WTC11 (cell line): Measurements from ENCODE around the gene PITPNC1. TPM values are rescaled to one million over a fixed set of nuclear protein-coding genes. Genes with fewer than 3 reads are reported as not detected.

Experiments used
- ATAC-seq: fragments of 200-7000 bp; cut with Tn5 transposase; 2 replicates; pipeline ENCODE4 v1.10.0; 2021; ENCODE audit warnings: mild to moderate bottlenecking, moderate library complexity
- CTCF ChIA-PET: fragments of 300-600 bp; sonication (Branson Sonifier 250); formaldehyde crosslinking; loops from one replicate; lab custom pipeline; 2021; ENCODE audit warnings: antibody characterized with exemption; lab: Charles Lee
- POLR2A ChIA-PET: fragments of 350-600 bp; sonication (Branson Sonifier 250); formaldehyde crosslinking; loops from one replicate; lab custom pipeline; 2021; ENCODE audit warnings: antibody characterized with exemption; lab: Charles Lee
- DNase-seq: peaks from one replicate; pipeline ENCODE4 v3.0.0; 2021; ENCODE audit warnings: low spot score
- H3K27ac Mint-ChIP-seq: 2 replicates; pipeline ENCODE4 v1.8.0; 2021; ENCODE audit warnings: mixed read lengths
- H3K27me3 Mint-ChIP-seq: 2 replicates; pipeline ENCODE4 v1.8.0; 2021; ENCODE audit warnings: low read depth, mild to moderate bottlenecking, moderate library complexity, mixed read lengths
- H3K36me3 Mint-ChIP-seq: 2 replicates; pipeline ENCODE4 v1.8.0; 2021; ENCODE audit warnings: mixed read lengths
- H3K4me1 Mint-ChIP-seq: 2 replicates; pipeline ENCODE4 v1.8.0; 2022; ENCODE audit warnings: mixed read lengths
- H3K4me3 Mint-ChIP-seq: 2 replicates; pipeline ENCODE4 v1.8.0; 2021; ENCODE audit warnings: mild to moderate bottlenecking, moderate library complexity, mixed read lengths
- H3K9me3 Mint-ChIP-seq: 2 replicates; pipeline ENCODE4 v1.8.0; 2021; ENCODE audit warnings: mixed read lengths
- ATF1 ChIP-seq: sonication (generic); formaldehyde crosslinking; IDR thresholded peaks from 2 replicates; pipeline ENCODE4 v1.8.1; 2023; ENCODE audit warnings: mild to moderate bottlenecking, moderate library complexity, missing genetic modification reagents
- CREM ChIP-seq: sonication (generic); formaldehyde crosslinking; IDR thresholded peaks from 2 replicates; pipeline ENCODE4 v1.8.1; 2022; ENCODE audit warnings: mild to moderate bottlenecking, missing genetic modification reagents, moderate library complexity
- ESRRA ChIP-seq: sonication (generic); formaldehyde crosslinking; IDR thresholded peaks from 2 replicates; pipeline ENCODE4 v1.8.1; 2022; ENCODE audit warnings: mild to moderate bottlenecking, missing genetic modification reagents, borderline replicate concordance
- FOXJ3 ChIP-seq: sonication (generic); formaldehyde crosslinking; IDR thresholded peaks from 2 replicates; pipeline ENCODE4 v1.9.0; 2021; ENCODE audit warnings: missing genetic modification reagents, mild to moderate bottlenecking, borderline replicate concordance
- FOXK1 ChIP-seq: sonication (generic); formaldehyde crosslinking; IDR thresholded peaks from 2 replicates; pipeline ENCODE4 v1.8.0; 2022; ENCODE audit warnings: mild to moderate bottlenecking, moderate library complexity, missing genetic modification reagents
- FOXP1 ChIP-seq: sonication (generic); formaldehyde crosslinking; IDR thresholded peaks from 2 replicates; pipeline ENCODE4 v1.8.0; 2022; ENCODE audit warnings: missing genetic modification reagents, mild to moderate bottlenecking, moderate library complexity, borderline replicate concordance
- MXD4 ChIP-seq: fragments of 250-450 bp; sonication (Bioruptor Pico); IDR thresholded peaks from 2 replicates; pipeline ENCODE4 v1.8.0; 2021; ENCODE audit warnings: mild to moderate bottlenecking, moderate library complexity, borderline replicate concordance
- NFATC4 ChIP-seq: fragments of 250-450 bp; sonication (Bioruptor Pico); IDR thresholded peaks from 2 replicates; pipeline ENCODE4 v1.9.0; 2021; ENCODE audit warnings: mild to moderate bottlenecking
- NR2C2 ChIP-seq: sonication (generic); formaldehyde crosslinking; IDR thresholded peaks from 2 replicates; pipeline ENCODE4 v1.8.0; 2022; ENCODE audit warnings: mild to moderate bottlenecking, missing genetic modification reagents
- TEAD1 ChIP-seq: sonication (generic); formaldehyde crosslinking; IDR thresholded peaks from 2 replicates; pipeline ENCODE4 v1.8.0; 2022; ENCODE audit warnings: mild to moderate bottlenecking, missing genetic modification reagents
- TP53 ChIP-seq: sonication (generic); formaldehyde crosslinking; IDR thresholded peaks from 2 replicates; pipeline ENCODE4 v1.8.1; 2023; ENCODE audit warnings: mild to moderate bottlenecking, missing genetic modification reagents
- ZNF121 ChIP-seq: sonication (generic); formaldehyde crosslinking; IDR thresholded peaks from 2 replicates; pipeline ENCODE4 v1.8.0; 2023; ENCODE audit warnings: missing genetic modification reagents
- ZNF219 ChIP-seq: sonication (generic); formaldehyde crosslinking; IDR thresholded peaks from 2 replicates; pipeline ENCODE4 v1.8.0; 2023; ENCODE audit warnings: missing genetic modification reagents, mild to moderate bottlenecking, borderline replicate concordance
- ZNF232 ChIP-seq: sonication (generic); formaldehyde crosslinking; IDR thresholded peaks from 2 replicates; pipeline ENCODE4 v1.8.0; 2022; ENCODE audit warnings: mild to moderate bottlenecking, missing genetic modification reagents
- ZNF263 ChIP-seq: sonication (generic); formaldehyde crosslinking; IDR thresholded peaks from 2 replicates; pipeline ENCODE4 v1.8.1; 2022; ENCODE audit warnings: low read depth, mild to moderate bottlenecking, moderate library complexity, missing genetic modification reagents
- ZNF317 ChIP-seq: sonication (generic); formaldehyde crosslinking; IDR thresholded peaks from 2 replicates; pipeline ENCODE4 v1.8.1; 2023; ENCODE audit warnings: low read depth, mild to moderate bottlenecking, moderate library complexity, missing genetic modification reagents, borderline replicate concordance
- total RNA-seq: library from RNA; stranded (reverse); gene quantifications from 3 replicates; pipeline ENCODE4 v1.2.3, GENCODE V29; 2021
- TF ChIP-seq, protein P1 (sequence below): sonication (generic); formaldehyde crosslinking; IDR thresholded peaks from 2 replicates; pipeline ENCODE4 v1.8.0; 2022; ENCODE audit warnings: missing genetic modification reagents
- TF ChIP-seq, protein P2 (sequence below): sonication (generic); formaldehyde crosslinking; IDR thresholded peaks from 2 replicates; pipeline ENCODE4 v1.8.1; 2023; ENCODE audit warnings: mild to moderate bottlenecking, missing genetic modification reagents, moderate library complexity
- TF ChIP-seq, protein P3 (sequence below): fragments of 250-450 bp; sonication (Bioruptor Pico); IDR thresholded peaks from 2 replicates; pipeline ENCODE4 v1.9.0; 2021; ENCODE audit warnings: mild to moderate bottlenecking
- TF ChIP-seq, protein P4 (sequence below): sonication (generic); formaldehyde crosslinking; IDR thresholded peaks from 2 replicates; pipeline ENCODE4 v1.8.0; 2022; ENCODE audit warnings: mild to moderate bottlenecking, missing genetic modification reagents
- TF ChIP-seq, protein P5 (sequence below): sonication (generic); formaldehyde crosslinking; IDR thresholded peaks from 2 replicates; pipeline ENCODE4 v1.8.0; 2023; ENCODE audit warnings: mild to moderate bottlenecking, missing genetic modification reagents
- TF ChIP-seq, protein P6 (sequence below): sonication (generic); formaldehyde crosslinking; IDR thresholded peaks from 2 replicates; pipeline ENCODE4 v1.8.0; 2023; ENCODE audit warnings: missing genetic modification reagents
- TF ChIP-seq, protein P7 (sequence below): fragments of 200-600 bp; IDR thresholded peaks from 2 replicates; pipeline ENCODE4 v1.8.0; 2022; ENCODE audit warnings: antibody characterized with exemption
- TF ChIP-seq, protein P8 (sequence below): sonication (generic); formaldehyde crosslinking; IDR thresholded peaks from 2 replicates; pipeline ENCODE4 v1.8.1; 2023; ENCODE audit warnings: mild to moderate bottlenecking, missing genetic modification reagents

PITPNC1 gene
- total RNA-seq, 1 experiment from 2014 or later, result 39.8 TPM

DNA sequence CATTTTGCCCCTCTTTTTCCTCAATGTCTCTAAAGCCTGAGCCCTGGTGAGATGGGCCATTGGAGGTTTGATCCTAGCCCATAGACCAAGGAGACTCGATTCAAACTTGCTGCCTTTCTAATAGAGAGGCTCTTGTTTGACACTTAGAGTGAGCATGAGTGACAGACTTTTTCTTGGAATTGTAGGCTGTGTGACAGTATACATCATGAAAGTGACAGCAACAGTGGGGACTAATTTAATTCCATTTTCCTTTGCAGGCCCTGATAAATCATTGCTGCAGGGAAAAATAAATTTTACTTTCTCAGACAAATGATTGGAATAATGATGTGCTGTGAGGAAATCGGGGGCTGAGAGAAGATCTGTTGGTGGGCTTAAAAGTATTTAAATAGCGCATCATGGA is 171.6 kb downstream of the PITPNC1 start:
- ATAC-seq, result no peak
- Mint-ChIP-seq H3K27me3 (no peaks in the 10 kb centered on the region), H3K27ac (no peak overlapping the region)
- TF ChIP-seq, protein P1, sequence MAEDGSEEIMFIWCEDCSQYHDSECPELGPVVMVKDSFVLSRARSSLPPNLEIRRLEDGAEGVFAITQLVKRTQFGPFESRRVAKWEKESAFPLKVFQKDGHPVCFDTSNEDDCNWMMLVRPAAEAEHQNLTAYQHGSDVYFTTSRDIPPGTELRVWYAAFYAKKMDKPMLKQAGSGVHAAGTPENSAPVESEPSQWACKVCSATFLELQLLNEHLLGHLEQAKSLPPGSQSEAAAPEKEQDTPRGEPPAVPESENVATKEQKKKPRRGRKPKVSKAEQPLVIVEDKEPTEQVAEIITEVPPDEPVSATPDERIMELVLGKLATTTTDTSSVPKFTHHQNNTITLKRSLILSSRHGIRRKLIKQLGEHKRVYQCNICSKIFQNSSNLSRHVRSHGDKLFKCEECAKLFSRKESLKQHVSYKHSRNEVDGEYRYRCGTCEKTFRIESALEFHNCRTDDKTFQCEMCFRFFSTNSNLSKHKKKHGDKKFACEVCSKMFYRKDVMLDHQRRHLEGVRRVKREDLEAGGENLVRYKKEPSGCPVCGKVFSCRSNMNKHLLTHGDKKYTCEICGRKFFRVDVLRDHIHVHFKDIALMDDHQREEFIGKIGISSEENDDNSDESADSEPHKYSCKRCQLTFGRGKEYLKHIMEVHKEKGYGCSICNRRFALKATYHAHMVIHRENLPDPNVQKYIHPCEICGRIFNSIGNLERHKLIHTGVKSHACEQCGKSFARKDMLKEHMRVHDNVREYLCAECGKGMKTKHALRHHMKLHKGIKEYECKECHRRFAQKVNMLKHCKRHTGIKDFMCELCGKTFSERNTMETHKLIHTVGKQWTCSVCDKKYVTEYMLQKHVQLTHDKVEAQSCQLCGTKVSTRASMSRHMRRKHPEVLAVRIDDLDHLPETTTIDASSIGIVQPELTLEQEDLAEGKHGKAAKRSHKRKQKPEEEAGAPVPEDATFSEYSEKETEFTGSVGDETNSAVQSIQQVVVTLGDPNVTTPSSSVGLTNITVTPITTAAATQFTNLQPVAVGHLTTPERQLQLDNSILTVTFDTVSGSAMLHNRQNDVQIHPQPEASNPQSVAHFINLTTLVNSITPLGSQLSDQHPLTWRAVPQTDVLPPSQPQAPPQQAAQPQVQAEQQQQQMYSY, result no peak
- no peak for TF ChIP-seq ZNF232 (CRISPR knock-in tag)
- no peak for TF ChIP-seq TP53 (CRISPR knock-in tag)
- no peak for TF ChIP-seq ZNF263 (CRISPR knock-in tag)
- TF ChIP-seq, protein P2, sequence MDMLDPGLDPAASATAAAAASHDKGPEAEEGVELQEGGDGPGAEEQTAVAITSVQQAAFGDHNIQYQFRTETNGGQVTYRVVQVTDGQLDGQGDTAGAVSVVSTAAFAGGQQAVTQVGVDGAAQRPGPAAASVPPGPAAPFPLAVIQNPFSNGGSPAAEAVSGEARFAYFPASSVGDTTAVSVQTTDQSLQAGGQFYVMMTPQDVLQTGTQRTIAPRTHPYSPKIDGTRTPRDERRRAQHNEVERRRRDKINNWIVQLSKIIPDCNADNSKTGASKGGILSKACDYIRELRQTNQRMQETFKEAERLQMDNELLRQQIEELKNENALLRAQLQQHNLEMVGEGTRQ (CRISPR knock-in tag), result no peak
- no peak for TF ChIP-seq NFATC4 (CRISPR knock-in tag)
- no peak for TF ChIP-seq ESRRA
- no peak for TF ChIP-seq CREM
- TF ChIP-seq ZNF317, result no peak
- TF ChIP-seq, protein P3, sequence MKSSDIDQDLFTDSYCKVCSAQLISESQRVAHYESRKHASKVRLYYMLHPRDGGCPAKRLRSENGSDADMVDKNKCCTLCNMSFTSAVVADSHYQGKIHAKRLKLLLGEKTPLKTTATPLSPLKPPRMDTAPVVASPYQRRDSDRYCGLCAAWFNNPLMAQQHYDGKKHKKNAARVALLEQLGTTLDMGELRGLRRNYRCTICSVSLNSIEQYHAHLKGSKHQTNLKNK (CRISPR knock-in tag), result no peak
- TF ChIP-seq, all 79 proteins: peak for 0
- Mint-ChIP-seq H3K36me3 (no peaks in the 10 kb centered on the region), H3K4me3 (no peak overlapping the region), H3K4me1 (peaks cover 25% of the 10 kb centered on the region), H3K9me3 (no peaks in the 10 kb centered on the region)
- DNase-seq, result no peak
- ChIA-PET CTCF (interaction anchor here (2.9 kb wide), 1 partner anchor 11 kb away, joined by 9 read pairs; no protein-coding TSS in a partner anchor), POLR2A (no interaction called here)

DNA sequence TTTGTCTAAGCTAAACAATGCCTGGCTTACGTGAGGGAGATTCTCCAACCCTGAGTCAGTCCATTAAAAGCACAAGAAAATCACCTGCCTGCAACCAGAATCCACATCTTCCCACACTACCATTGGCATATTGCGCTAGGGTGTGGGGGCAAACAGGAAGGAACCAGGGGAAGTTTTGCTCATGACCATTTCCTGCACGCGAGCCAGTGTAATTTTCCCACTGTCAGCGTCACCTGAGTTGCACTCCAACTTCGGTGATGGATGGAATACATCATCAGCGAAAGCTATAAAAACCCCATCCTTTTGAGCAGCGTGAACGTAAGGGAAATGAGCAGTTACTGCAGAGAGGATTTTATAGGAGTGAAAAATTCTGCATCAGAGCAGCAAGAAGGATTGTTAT is 172.7 kb downstream of the PITPNC1 start:
- peaks cover 25% of the 10 kb centered on the region for H3K4me1 Mint-ChIP-seq
- DNase-seq (no peak), ATAC-seq (no peak; the same call in 1 of the 2 replicates)
- CTCF ChIA-PET, result interaction anchor here (2.9 kb wide), 1 partner anchor 10 kb away, joined by 9 read pairs; no protein-coding TSS in a partner anchor
- POLR2A ChIA-PET, result no interaction called here
- no peak overlapping the region for H3K4me3 Mint-ChIP-seq
- no peaks in the 10 kb centered on the region for H3K36me3 Mint-ChIP-seq
- no peaks in the 10 kb centered on the region for H3K27me3 Mint-ChIP-seq
- H3K27ac Mint-ChIP-seq, result peak overlapping the region; percentile 75; the same call in 1 of the 2 replicates
- no peaks in the 10 kb centered on the region for H3K9me3 Mint-ChIP-seq
- TF ChIP-seq NR2C2 (CRISPR knock-in tag) (no peak), ZNF317 (no peak), FOXK1 (CRISPR knock-in tag) (no peak), ZNF219 (no peak), ATF1 (no peak), FOXP1 (CRISPR knock-in tag) (no peak), MXD4 (CRISPR knock-in tag) (no peak), TEAD1 (no peak), ZNF121 (CRISPR knock-in tag) (no peak), FOXJ3 (CRISPR knock-in tag) (no peak)
- TF ChIP-seq, protein P4, sequence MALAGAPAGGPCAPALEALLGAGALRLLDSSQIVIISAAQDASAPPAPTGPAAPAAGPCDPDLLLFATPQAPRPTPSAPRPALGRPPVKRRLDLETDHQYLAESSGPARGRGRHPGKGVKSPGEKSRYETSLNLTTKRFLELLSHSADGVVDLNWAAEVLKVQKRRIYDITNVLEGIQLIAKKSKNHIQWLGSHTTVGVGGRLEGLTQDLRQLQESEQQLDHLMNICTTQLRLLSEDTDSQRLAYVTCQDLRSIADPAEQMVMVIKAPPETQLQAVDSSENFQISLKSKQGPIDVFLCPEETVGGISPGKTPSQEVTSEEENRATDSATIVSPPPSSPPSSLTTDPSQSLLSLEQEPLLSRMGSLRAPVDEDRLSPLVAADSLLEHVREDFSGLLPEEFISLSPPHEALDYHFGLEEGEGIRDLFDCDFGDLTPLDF (CRISPR knock-in tag), result no peak
- TF ChIP-seq, protein P5, sequence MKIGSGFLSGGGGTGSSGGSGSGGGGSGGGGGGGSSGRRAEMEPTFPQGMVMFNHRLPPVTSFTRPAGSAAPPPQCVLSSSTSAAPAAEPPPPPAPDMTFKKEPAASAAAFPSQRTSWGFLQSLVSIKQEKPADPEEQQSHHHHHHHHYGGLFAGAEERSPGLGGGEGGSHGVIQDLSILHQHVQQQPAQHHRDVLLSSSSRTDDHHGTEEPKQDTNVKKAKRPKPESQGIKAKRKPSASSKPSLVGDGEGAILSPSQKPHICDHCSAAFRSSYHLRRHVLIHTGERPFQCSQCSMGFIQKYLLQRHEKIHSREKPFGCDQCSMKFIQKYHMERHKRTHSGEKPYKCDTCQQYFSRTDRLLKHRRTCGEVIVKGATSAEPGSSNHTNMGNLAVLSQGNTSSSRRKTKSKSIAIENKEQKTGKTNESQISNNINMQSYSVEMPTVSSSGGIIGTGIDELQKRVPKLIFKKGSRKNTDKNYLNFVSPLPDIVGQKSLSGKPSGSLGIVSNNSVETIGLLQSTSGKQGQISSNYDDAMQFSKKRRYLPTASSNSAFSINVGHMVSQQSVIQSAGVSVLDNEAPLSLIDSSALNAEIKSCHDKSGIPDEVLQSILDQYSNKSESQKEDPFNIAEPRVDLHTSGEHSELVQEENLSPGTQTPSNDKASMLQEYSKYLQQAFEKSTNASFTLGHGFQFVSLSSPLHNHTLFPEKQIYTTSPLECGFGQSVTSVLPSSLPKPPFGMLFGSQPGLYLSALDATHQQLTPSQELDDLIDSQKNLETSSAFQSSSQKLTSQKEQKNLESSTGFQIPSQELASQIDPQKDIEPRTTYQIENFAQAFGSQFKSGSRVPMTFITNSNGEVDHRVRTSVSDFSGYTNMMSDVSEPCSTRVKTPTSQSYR (CRISPR knock-in tag), result no peak
- TF ChIP-seq, protein P6, sequence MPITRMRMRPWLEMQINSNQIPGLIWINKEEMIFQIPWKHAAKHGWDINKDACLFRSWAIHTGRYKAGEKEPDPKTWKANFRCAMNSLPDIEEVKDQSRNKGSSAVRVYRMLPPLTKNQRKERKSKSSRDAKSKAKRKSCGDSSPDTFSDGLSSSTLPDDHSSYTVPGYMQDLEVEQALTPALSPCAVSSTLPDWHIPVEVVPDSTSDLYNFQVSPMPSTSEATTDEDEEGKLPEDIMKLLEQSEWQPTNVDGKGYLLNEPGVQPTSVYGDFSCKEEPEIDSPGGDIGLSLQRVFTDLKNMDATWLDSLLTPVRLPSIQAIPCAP (CRISPR knock-in tag), result no peak
- TF ChIP-seq, protein P7, sequence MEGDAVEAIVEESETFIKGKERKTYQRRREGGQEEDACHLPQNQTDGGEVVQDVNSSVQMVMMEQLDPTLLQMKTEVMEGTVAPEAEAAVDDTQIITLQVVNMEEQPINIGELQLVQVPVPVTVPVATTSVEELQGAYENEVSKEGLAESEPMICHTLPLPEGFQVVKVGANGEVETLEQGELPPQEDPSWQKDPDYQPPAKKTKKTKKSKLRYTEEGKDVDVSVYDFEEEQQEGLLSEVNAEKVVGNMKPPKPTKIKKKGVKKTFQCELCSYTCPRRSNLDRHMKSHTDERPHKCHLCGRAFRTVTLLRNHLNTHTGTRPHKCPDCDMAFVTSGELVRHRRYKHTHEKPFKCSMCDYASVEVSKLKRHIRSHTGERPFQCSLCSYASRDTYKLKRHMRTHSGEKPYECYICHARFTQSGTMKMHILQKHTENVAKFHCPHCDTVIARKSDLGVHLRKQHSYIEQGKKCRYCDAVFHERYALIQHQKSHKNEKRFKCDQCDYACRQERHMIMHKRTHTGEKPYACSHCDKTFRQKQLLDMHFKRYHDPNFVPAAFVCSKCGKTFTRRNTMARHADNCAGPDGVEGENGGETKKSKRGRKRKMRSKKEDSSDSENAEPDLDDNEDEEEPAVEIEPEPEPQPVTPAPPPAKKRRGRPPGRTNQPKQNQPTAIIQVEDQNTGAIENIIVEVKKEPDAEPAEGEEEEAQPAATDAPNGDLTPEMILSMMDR, result no peak
- TF ChIP-seq, protein P8, sequence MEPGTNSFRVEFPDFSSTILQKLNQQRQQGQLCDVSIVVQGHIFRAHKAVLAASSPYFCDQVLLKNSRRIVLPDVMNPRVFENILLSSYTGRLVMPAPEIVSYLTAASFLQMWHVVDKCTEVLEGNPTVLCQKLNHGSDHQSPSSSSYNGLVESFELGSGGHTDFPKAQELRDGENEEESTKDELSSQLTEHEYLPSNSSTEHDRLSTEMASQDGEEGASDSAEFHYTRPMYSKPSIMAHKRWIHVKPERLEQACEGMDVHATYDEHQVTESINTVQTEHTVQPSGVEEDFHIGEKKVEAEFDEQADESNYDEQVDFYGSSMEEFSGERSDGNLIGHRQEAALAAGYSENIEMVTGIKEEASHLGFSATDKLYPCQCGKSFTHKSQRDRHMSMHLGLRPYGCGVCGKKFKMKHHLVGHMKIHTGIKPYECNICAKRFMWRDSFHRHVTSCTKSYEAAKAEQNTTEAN (CRISPR knock-in tag), result no peak
